Endothelial cell of umbilical vein (primary cell): Measurements from ENCODE around the gene MS4A10.

ENCODE experiments used
- CTCF ChIP-seq, 2 donors: IDR thresholded peaks; 1 replicate in 1 of 2; 2 replicates in 1 of 2; pipeline ENCODE4 v1.5.1; 2011; ENCODE audit warnings: low read length in 2 of 2, mild to moderate bottlenecking in 2 of 2, moderate library complexity in 2 of 2, control low read depth in 1 of 2, inconsistent platforms in 1 of 2, low read depth in 1 of 2; ENCODE audit not compliant: insufficient read depth in 1 of 2; ENCODE audit errors: extremely low read depth in 1 of 2
- EZH2 ChIP-seq: IDR thresholded peaks from 2 replicates; pipeline ENCODE4 v1.6.1; 2012; ENCODE audit warnings: borderline replicate concordance, low read depth, mild to moderate bottlenecking, moderate library complexity, low read length, inconsistent platforms; ENCODE audit not compliant: severe bottlenecking
- FOS ChIP-seq: IDR thresholded peaks from 2 replicates; pipeline ENCODE4 v1.6.1; 2011; ENCODE audit warnings: mild to moderate bottlenecking, low read length, moderate library complexity, borderline replicate concordance; ENCODE audit not compliant: insufficient read depth
- POLR2A ChIP-seq: IDR thresholded peaks from 2 replicates; pipeline ENCODE4 v1.6.1; 2012; ENCODE audit warnings: low read depth, mild to moderate bottlenecking, control low read depth, low read length

- TF ChIP-seq FOS: no peak
- no peak for TF ChIP-seq EZH2
- no peak for TF ChIP-seq POLR2A
- TF ChIP-seq CTCF (IDR thresholded peaks at IDR 0.05; ENCODE audit: extremely low read depth in 1 of 2, insufficient read depth in 1 of 2, low read depth in 1 of 2, low read length in 2 of 2): no peak
Measured at GRCh38 chr11:60810569-60810968, 25.4 kb downstream of the MS4A10 start.
